SU-DHL-6 (cell line): ENCODE data around the gene ZMYM4.
A peak's percentile ranks its signal among the peaks of the same experiment; 100 is the strongest.

Source experiments
- H2AFZ ChIP-seq: fragments of 200-600 bp; sonication (generic); 2 replicates; pipeline ENCODE4 v1.6.1; 2014; ENCODE audit warnings: low read depth, mild to moderate bottlenecking, moderate library complexity, mixed read lengths, antibody characterized with exemption, low read length; ENCODE audit not compliant: severe bottlenecking
- H3F3A ChIP-seq: fragments of 200-600 bp; shearing (Covaris generic); 2 replicates; pipeline ENCODE4 v1.6.0; 2016; ENCODE audit warnings: antibody characterized with exemption, mild to moderate bottlenecking; ENCODE audit not compliant: insufficient read depth
- H3K27ac ChIP-seq: fragments of 200-600 bp; sonication (generic); 2 replicates; pipeline ENCODE4 v1.5.1; 2016; ENCODE audit warnings: low read depth, mild to moderate bottlenecking, low read length, moderate library complexity, mixed read lengths
- H3K27me3 ChIP-seq: fragments of 200-600 bp; sonication (generic), shearing (Covaris generic); 2 replicates; pipeline ENCODE4 v1.6.0; 2014; ENCODE audit warnings: mild to moderate bottlenecking, low read length
- H3K36me3 ChIP-seq: fragments of 200-600 bp; sonication (generic); 2 replicates; pipeline ENCODE4 v1.6.1; 2014; ENCODE audit warnings: mild to moderate bottlenecking, low read length, mixed read lengths
- H3K4me2 ChIP-seq: fragments of 300-600, 200-600 bp; shearing (Covaris generic), sonication (generic); 2 replicates; pipeline ENCODE4 v1.6.0; 2014; ENCODE audit warnings: low read length, low read depth, mild to moderate bottlenecking; ENCODE audit not compliant: poor library complexity, severe bottlenecking
- H3K4me3 ChIP-seq: fragments of 200-600 bp; sonication (generic); 2 replicates; pipeline ENCODE4 v1.5.1; 2014; ENCODE audit warnings: antibody characterized with exemption, low read length, mild to moderate bottlenecking, mixed read lengths; ENCODE audit not compliant: insufficient read depth, poor library complexity, severe bottlenecking
- H3K79me2 ChIP-seq: fragments of 200-600 bp; sonication (generic); 2 replicates; pipeline ENCODE4 v1.6.1; 2014; ENCODE audit warnings: mild to moderate bottlenecking, low read length, moderate library complexity; ENCODE audit not compliant: insufficient read depth
- H3K9ac ChIP-seq: fragments of 200-600 bp; sonication (generic); 2 replicates; pipeline ENCODE4 v1.7.0; 2014; ENCODE audit warnings: mild to moderate bottlenecking, low read length
- H3K9me2 ChIP-seq: fragments of 200-600 bp; sonication (generic); replicated peaks from 2 replicates; pipeline ENCODE4 v1.6.1; 2014; ENCODE audit warnings: low read length; ENCODE audit not compliant: insufficient read depth
- H3K9me3 ChIP-seq: fragments of 200-600 bp; sonication (generic); 2 replicates; pipeline ENCODE4 v1.6.1; 2014; ENCODE audit warnings: low read length, mixed read lengths; ENCODE audit not compliant: insufficient read depth
- H4K20me1 ChIP-seq: fragments of 200-600 bp; sonication (generic); 2 replicates; pipeline ENCODE4 v1.6.1; 2014; ENCODE audit warnings: low read depth, mild to moderate bottlenecking, antibody characterized with exemption, low read length, moderate library complexity, mixed read lengths
- CTCF ChIP-seq: fragments of 200-600 bp; sonication (generic); IDR thresholded peaks from one replicate; pipeline ENCODE4 v1.5.1; 2017; ENCODE audit warnings: antibody characterized with exemption, mild to moderate bottlenecking, low read length, moderate library complexity; ENCODE audit not compliant: insufficient read depth, poor library complexity, severe bottlenecking
- EZH2phosphoT487 ChIP-seq: fragments of 200-600 bp; sonication (generic), shearing (Covaris generic); conservative IDR thresholded peaks from 2 replicates; pipeline ENCODE4 v1.6.1; 2018; ENCODE audit warnings: mild to moderate bottlenecking, antibody characterized with exemption, low read length, moderate library complexity, mixed read lengths

ZMYM4 gene

GRCh38 chr1:35448344-35448801 lies 179.9 kb downstream of the ZMYM4 start:
- no peak overlapping the region for H3K4me3 ChIP-seq
- TF ChIP-seq EZH2phosphoT487 (no peak), CTCF (no peak)
- no peak overlapping the region for H3K9ac ChIP-seq
- no peak overlapping the region for H3K4me2 ChIP-seq
- no peaks in the 10 kb centered on the region for H3K79me2 ChIP-seq
- no peaks in the 10 kb centered on the region for H3K27me3 ChIP-seq
- H3K36me3 ChIP-seq, result peaks cover 3% of the 10 kb centered on the region; the same call in 1 of the 2 replicates
- no peaks in the 10 kb centered on the region for H3K9me2 ChIP-seq
- H3F3A ChIP-seq, result no peaks in the 10 kb centered on the region
- H3K9me3 ChIP-seq, result no peaks in the 10 kb centered on the region
- no peaks in the 10 kb centered on the region for H4K20me1 ChIP-seq
- no peak overlapping the region for H3K27ac ChIP-seq
- H2AFZ ChIP-seq, result no peak overlapping the region

GRCh38 chr1:35449334-35450008 lies 181.0 kb downstream of the ZMYM4 start:
- Histone ChIP-seq H3K4me3 (no peak overlapping the region), H3K27me3 (no peaks in the 10 kb centered on the region), H3F3A (no peaks in the 10 kb centered on the region), H3K36me3 (peaks cover 3% of the 10 kb centered on the region; the same call in 1 of the 2 replicates), H3K27ac (no peak overlapping the region), H2AFZ (no peak overlapping the region), H4K20me1 (no peaks in the 10 kb centered on the region), H3K9me3 (no peaks in the 10 kb centered on the region), H3K9me2 (no peaks in the 10 kb centered on the region), H3K4me2 (no peak overlapping the region), H3K79me2 (no peaks in the 10 kb centered on the region), H3K9ac (no peak overlapping the region)
- TF ChIP-seq CTCF (no peak), EZH2phosphoT487 (no peak)

GRCh38 chr1:35451125-35451528 lies 182.6 kb downstream of the ZMYM4 start:
- H3K79me2 ChIP-seq, result no peaks in the 10 kb centered on the region
- no peak overlapping the region for H3K4me3 ChIP-seq
- no peaks in the 10 kb centered on the region for H3K9me2 ChIP-seq
- peaks cover 3% of the 10 kb centered on the region; the same call in 1 of the 2 replicates for H3K36me3 ChIP-seq
- no peak overlapping the region for H3K4me2 ChIP-seq
- no peaks in the 10 kb centered on the region for H3F3A ChIP-seq
- H3K9me3 ChIP-seq, result no peaks in the 10 kb centered on the region
- no peak overlapping the region for H2AFZ ChIP-seq
- no peaks in the 10 kb centered on the region for H3K27me3 ChIP-seq
- TF ChIP-seq EZH2phosphoT487 (no peak), CTCF (peak; percentile 85)
- H3K9ac ChIP-seq, result no peak overlapping the region
- H3K27ac ChIP-seq, result no peak overlapping the region
- no peaks in the 10 kb centered on the region for H4K20me1 ChIP-seq
